Measurements from ENCODE around the gene CAMKMT.

GRCh38 chr2:44652701-44653100 is 291.0 kb downstream of the CAMKMT start:
- TF ChIP-seq CTCF (conservative IDR thresholded peaks at IDR 0.05; ENCODE audit: low read depth, low read length) (no peak), EZH2 (IDR thresholded peaks at IDR 0.05; ENCODE audit: borderline replicate concordance, low read depth, low read length, poor library complexity, severe bottlenecking) (no peak)
